ENCODE results near the gene S100A11. TPM values are rescaled to one million over a fixed set of nuclear protein-coding genes. Genes with fewer than 3 reads are reported as not detected.

The S100A11 gene
- polyA plus RNA-seq, 3 donors = 254 to 1,637 (median 1,229) TPM

GRCh38 chr1:151991663-151992302 lies 45.0 kb downstream of the S100A11 start:
- peak overlapping the region; percentile 81 for H3K27ac ChIP-seq (ENCODE audit: low read depth, low read length)
- WGBS, 3 donors = 41 to 47% (median 43%) methylated on average over 6 of the region's 6 CpGs

GRCh38 chr1:151990856-151991198 lies 46.0 kb downstream of the S100A11 start:
- no peak overlapping the region for H3K27ac ChIP-seq (ENCODE audit: low read depth, low read length)
- 7 to 33% (median 21%) methylated on average over 5 of the region's 5 CpGs for WGBS, 3 donors

- 48 to 65% (median 64%) methylated on average over 5 of the region's 5 CpGs for WGBS, 3 donors
- peak overlapping the region; percentile 46 for H3K27ac ChIP-seq (ENCODE audit: low read depth, low read length)
Observed at GRCh38 chr1:151990058-151990855, 46.5 kb downstream of the S100A11 start.

GRCh38 chr1:151989211-151989862 lies 47.5 kb downstream of the S100A11 start:
- peak overlapping the region; percentile 29 for H3K27ac ChIP-seq (ENCODE audit: low read depth, low read length)
- 15 to 52% (median 34%) methylated on average over 6 of the region's 6 CpGs for WGBS, 3 donors

GRCh38 chr1:151988405-151988923 lies 48.3 kb downstream of the S100A11 start:
- 48 to 69% (median 66%) methylated on average over 2 of the region's 2 CpGs for WGBS, 3 donors
- no peak overlapping the region for H3K27ac ChIP-seq (ENCODE audit: low read depth, low read length)

GRCh38 chr1:151986501-151987190 lies 50.2 kb downstream of the S100A11 start:
- H3K27ac ChIP-seq (ENCODE audit: low read depth, low read length) = no peak overlapping the region
- WGBS, 3 donors = 82 to 91% (median 87%) methylated on average over 8 of the region's 8 CpGs

- WGBS, 3 donors = 95 to 100% (median 96%) methylated on average over 1 of the region's 1 CpG
- no peak overlapping the region for H3K27ac ChIP-seq (ENCODE audit: low read depth, low read length)
Observed at GRCh38 chr1:151985768-151986167, 51.0 kb downstream of the S100A11 start.

- no peak overlapping the region for H3K27ac ChIP-seq (ENCODE audit: low read depth, low read length)
- 83 to 93% (median 91%) methylated on average over 2 of the region's 2 CpGs for WGBS, 3 donors
Observed at GRCh38 chr1:151985270-151985669, 51.5 kb downstream of the S100A11 start.

- WGBS, 3 donors = 30 to 72% (median 45%) methylated on average over 1 of the region's 1 CpG
- H3K27ac ChIP-seq (ENCODE audit: low read depth, low read length) = no peak overlapping the region
Observed at GRCh38 chr1:151984313-151984956, 52.4 kb downstream of the S100A11 start.

Other genes with a start within 250 kb of the S100A11 start
- gene TDRKH, start 246.5 kb downstream of the S100A11 start, polyA plus RNA-seq = 1 to 10 TPM; 1.8 to 3.6 (median 2.9) TPM
- gene LINGO4, start 231.6 kb downstream of the S100A11 start, polyA plus RNA-seq = under 1 TPM in 1 of 3 donors, not detected in 2; 0.29 TPM
- gene RORC, start 205.2 kb downstream of the S100A11 start, polyA plus RNA-seq = 10 to 100 TPM in 1 of 3 donors, 1 to 10 TPM in 1, under 1 TPM in 1; 0.22 to 57.8 (median 1.2) TPM
- gene C2CD4D, start 197.2 kb downstream of the S100A11 start, polyA plus RNA-seq = under 1 TPM in 2 of 3 donors, not detected in 1; 0.09 to 0.72 TPM
- not detected for gene THEM5, start 183.3 kb downstream of the S100A11 start, polyA plus RNA-seq
- gene THEM4, start 127.5 kb downstream of the S100A11 start, polyA plus RNA-seq = 10 to 100 TPM; 10.7 to 14.4 (median 13.4) TPM
- 1,000 to 10,000 TPM in 1 of 3 donors, 100 to 1,000 TPM in 1, 10 to 100 TPM in 1; 77.9 to 1,006 (median 392) TPM for gene S100A10, start 43.1 kb downstream of the S100A11 start, polyA plus RNA-seq
- gene TCHHL1, start 52.1 kb upstream of the S100A11 start, polyA plus RNA-seq = not detected
- gene TCHH, start 78.4 kb upstream of the S100A11 start, polyA plus RNA-seq = under 1 TPM; 0.05 to 0.90 (median 0.24) TPM
- gene RPTN, start 122.2 kb upstream of the S100A11 start, polyA plus RNA-seq = not detected
- gene HRNR, start 187.2 kb upstream of the S100A11 start, polyA plus RNA-seq = under 1 TPM in 1 of 3 donors, not detected in 2; 0.01 TPM

Data from adipose tissue (tissue), 3 donors.